Gastroesophageal sphincter (tissue), 4 donors: ENCODE results near the gene GRSF1. TPM values are rescaled to one million over a fixed set of nuclear protein-coding genes. Genes with fewer than 3 reads are reported as not detected.

Experiments
- ATAC-seq: fragments of 150-250 bp; one replicate; pipeline ENCODE4 v1.9.1; 2016; ENCODE audit warnings: mild to moderate bottlenecking, moderate library complexity
- H3K27ac ChIP-seq, 4 donors: fragments of 200-600 bp; sonication (generic) in 3 of 4; 1 replicate in 3 of 4; 2 replicates in 1 of 4; pipeline ENCODE4 v1.5.1; 2016 to 2019
- H3K27me3 ChIP-seq: fragments of 200-600 bp; sonication (generic); one replicate; pipeline ENCODE4 v1.5.1; 2019
- H3K36me3 ChIP-seq, 2 donors: fragments of 200-600 bp; sonication (generic); one replicate each; pipeline ENCODE4 v1.5.1; 2019; ENCODE audit warnings: control low read depth in 1 of 2
- H3K4me1 ChIP-seq, 3 donors: fragments of 200-600 bp; sonication (generic); 1 replicate in 2 of 3; 2 replicates in 1 of 3; pipeline ENCODE4 v1.5.1; 2016 to 2019; ENCODE audit warnings: control low read depth in 2 of 3
- H3K4me3 ChIP-seq, 2 donors: fragments of 200-600 bp; sonication (generic); one replicate each; pipeline ENCODE4 v1.5.1; 2019; ENCODE audit warnings: mild to moderate bottlenecking in 1 of 2, moderate library complexity in 1 of 2
- H3K9me3 ChIP-seq, 3 donors: fragments of 200-600 bp; sonication (generic); one replicate each; pipeline ENCODE4 v1.5.1; 2017 to 2019; ENCODE audit warnings: control low read depth in 2 of 3
- EP300 ChIP-seq: sonication (generic); formaldehyde crosslinking; IDR thresholded peaks from one replicate; pipeline ENCODE4 v1.6.1; 2017; ENCODE audit warnings: antibody characterized with exemption, mild to moderate bottlenecking
- POLR2A ChIP-seq, 2 donors: fragments of 450-650 bp; IDR thresholded peaks; one replicate each; pipeline ENCODE4 v1.6.1; 2017; ENCODE audit warnings: antibody characterized with exemption in 2 of 2, mild to moderate bottlenecking in 2 of 2, moderate library complexity in 1 of 2
- POLR2AphosphoS5 ChIP-seq: sonication (generic); formaldehyde crosslinking; IDR thresholded peaks from one replicate; pipeline ENCODE4 v1.6.1; 2017; ENCODE audit warnings: antibody characterized with exemption
- WGBS, 2 donors: methylation state at CpG; one replicate each; pipeline ENCODE4 v1.1.5; 2018; ENCODE audit warnings: low coverage in 1 of 2; 5-methylcytosine and 5-hydroxymethylcytosine counted together
- total RNA-seq, 4 donors: library from RNA; depleted of rRNA; stranded (reverse); fragments of >200 nt; gene quantifications; one replicate each; pipeline ENCODE4 v1.1.0, GENCODE V29; 2016
- TF ChIP-seq, protein P1 (sequence below), 4 experiments: fragments of 200-600 bp in 2 of 4; fragments of 450-650 bp in 2 of 4; sonication (generic) in 1 of 4; IDR thresholded peaks; one replicate each; pipeline ENCODE4 v1.5.1; 2017 to 2019; ENCODE audit warnings: antibody characterized with exemption in 4 of 4, mild to moderate bottlenecking in 2 of 4, moderate library complexity in 2 of 4

The GRSF1 gene
- total RNA-seq, 4 donors from 2014 or later = 60.7 to 73.5 (median 63.5) TPM

DNA sequence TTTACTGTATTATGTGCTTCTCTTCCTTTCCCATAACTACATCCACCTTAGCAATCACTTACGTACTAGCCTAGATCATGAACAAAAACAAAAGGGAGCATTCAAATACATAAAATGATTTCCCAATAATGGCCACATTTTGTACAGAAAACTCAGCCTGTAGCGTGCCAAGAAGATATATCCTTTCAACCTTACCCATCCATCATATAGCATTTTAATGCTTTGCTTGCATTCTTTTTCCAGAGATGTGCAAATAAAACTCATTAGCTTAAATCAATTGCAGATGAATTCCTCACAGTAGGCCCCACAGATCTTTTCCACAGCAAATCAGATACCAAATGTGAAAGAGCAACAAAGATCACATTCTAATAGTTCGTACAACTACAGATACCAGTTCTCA lies 20.8 kb downstream of the GRSF1 start:
- H3K27me3 ChIP-seq = no peaks in the 10 kb centered on the region
- H3K36me3 ChIP-seq = peaks cover 0 to 75% of the 10 kb centered on the region in 2 donors
- WGBS, 2 donors = 91 to 96% methylated on average over 3 of the region's 3 CpGs
- H3K4me3 ChIP-seq = no peak overlapping the region
- H3K27ac ChIP-seq = no peak overlapping the region
- H3K4me1 ChIP-seq = no peaks in the 10 kb centered on the region
- no peaks in the 10 kb centered on the region for H3K9me3 ChIP-seq
- ATAC-seq = no peak
- TF ChIP-seq POLR2A (IDR thresholded peaks at IDR 0.05) = no peak
- TF ChIP-seq, protein P1, sequence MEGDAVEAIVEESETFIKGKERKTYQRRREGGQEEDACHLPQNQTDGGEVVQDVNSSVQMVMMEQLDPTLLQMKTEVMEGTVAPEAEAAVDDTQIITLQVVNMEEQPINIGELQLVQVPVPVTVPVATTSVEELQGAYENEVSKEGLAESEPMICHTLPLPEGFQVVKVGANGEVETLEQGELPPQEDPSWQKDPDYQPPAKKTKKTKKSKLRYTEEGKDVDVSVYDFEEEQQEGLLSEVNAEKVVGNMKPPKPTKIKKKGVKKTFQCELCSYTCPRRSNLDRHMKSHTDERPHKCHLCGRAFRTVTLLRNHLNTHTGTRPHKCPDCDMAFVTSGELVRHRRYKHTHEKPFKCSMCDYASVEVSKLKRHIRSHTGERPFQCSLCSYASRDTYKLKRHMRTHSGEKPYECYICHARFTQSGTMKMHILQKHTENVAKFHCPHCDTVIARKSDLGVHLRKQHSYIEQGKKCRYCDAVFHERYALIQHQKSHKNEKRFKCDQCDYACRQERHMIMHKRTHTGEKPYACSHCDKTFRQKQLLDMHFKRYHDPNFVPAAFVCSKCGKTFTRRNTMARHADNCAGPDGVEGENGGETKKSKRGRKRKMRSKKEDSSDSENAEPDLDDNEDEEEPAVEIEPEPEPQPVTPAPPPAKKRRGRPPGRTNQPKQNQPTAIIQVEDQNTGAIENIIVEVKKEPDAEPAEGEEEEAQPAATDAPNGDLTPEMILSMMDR (IDR thresholded peaks at IDR 0.05) = no peak
- no peak for TF ChIP-seq EP300
- TF ChIP-seq POLR2AphosphoS5 = no peak

DNA sequence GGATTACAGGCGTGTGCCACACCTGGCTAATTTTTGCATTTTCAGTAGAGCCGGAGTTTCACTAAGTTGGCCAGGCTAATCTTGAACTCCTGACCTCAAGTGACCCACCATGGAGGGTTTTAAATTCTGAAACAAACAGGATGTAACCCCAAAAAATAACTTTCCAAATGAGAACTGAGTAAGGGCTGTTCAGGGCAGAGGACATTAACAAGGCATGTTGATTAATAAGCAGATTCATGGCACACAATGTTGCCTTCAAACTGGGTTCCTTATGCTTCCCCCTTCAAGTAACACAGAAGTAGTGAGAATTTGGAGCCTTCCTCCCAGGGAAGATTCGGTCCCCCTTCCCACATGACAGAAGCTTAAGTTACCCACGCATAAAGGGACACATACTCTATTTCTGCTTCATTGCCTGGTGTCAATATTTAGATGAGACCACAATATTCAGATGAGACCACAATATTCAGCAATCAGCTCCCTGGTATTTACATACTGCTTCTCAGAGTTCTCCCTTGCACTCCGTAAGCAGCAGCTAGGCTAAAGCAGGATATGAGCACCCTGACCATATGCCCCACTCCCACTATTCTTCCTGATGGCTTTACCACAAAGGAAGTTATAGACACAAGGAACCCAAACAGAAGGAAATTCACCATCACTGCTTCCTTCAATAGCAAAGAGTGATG lies 21.4 kb downstream of the GRSF1 start:
- WGBS, 2 donors = 97 to 100% methylated on average over 2 to 4 of the region's 5 CpGs
- TF ChIP-seq POLR2A (IDR thresholded peaks at IDR 0.05) (no peak), POLR2AphosphoS5 (no peak), EP300 (no peak)
- TF ChIP-seq, protein P1 (IDR thresholded peaks at IDR 0.05) = no peak
- H3K27me3 ChIP-seq = no peaks in the 10 kb centered on the region
- no peak for ATAC-seq
- H3K27ac ChIP-seq = no peak overlapping the region
- no peak overlapping the region for H3K4me3 ChIP-seq
- peaks cover 0 to 75% of the 10 kb centered on the region in 2 donors for H3K36me3 ChIP-seq
- no peaks in the 10 kb centered on the region for H3K4me1 ChIP-seq
- H3K9me3 ChIP-seq = no peaks in the 10 kb centered on the region

DNA sequence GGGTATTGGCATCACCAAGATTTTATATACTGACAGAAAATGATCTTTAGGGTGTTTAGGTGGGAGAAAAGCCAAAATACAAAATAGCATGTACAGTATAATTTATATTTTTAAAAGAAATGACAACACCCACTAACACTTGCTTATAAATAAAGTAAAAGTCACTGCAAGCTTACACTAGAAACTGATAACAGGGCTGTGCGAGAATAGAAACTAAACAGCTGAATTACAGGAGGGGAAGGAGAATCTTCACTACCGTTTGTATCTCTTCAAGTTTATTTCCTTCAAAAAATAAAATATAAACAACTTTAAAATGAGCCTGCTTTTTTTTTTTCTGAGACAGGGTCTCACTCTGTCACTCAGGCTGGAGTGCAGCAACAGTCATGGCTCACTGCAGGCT lies 22.8 kb downstream of the GRSF1 start:
- H3K4me3 ChIP-seq = no peak overlapping the region
- no peaks in the 10 kb centered on the region for H3K9me3 ChIP-seq
- no peak for ATAC-seq
- TF ChIP-seq, protein P1 (IDR thresholded peaks at IDR 0.05) = no peak
- TF ChIP-seq EP300 (no peak), POLR2A (IDR thresholded peaks at IDR 0.05) (no peak), POLR2AphosphoS5 (no peak)
- H3K27me3 ChIP-seq = no peaks in the 10 kb centered on the region
- no peaks in the 10 kb centered on the region for H3K4me1 ChIP-seq
- 41 to 50% methylated on average over 2 of the region's 2 CpGs for WGBS, 2 donors
- no peak overlapping the region for H3K27ac ChIP-seq
- peaks cover 0 to 61% of the 10 kb centered on the region in 2 donors for H3K36me3 ChIP-seq

- TF ChIP-seq EP300 = no peak
- TF ChIP-seq POLR2AphosphoS5 = no peak
- TF ChIP-seq POLR2A (IDR thresholded peaks at IDR 0.05) = no peak
- TF ChIP-seq, protein P1 (IDR thresholded peaks at IDR 0.05) = no peak
- ATAC-seq = no peak
- WGBS, 2 donors = 75 to 85% methylated on average over 1 of the region's 1 CpG
- Histone ChIP-seq H3K4me3 (no peak overlapping the region), H3K27me3 (no peaks in the 10 kb centered on the region), H3K27ac (no peak overlapping the region), H3K36me3 (peaks cover 0 to 45% of the 10 kb centered on the region in 2 donors), H3K9me3 (no peaks in the 10 kb centered on the region), H3K4me1 (no peaks in the 10 kb centered on the region)
These were observed 24.3 kb downstream of the GRSF1 start for GRCh38 chr4:70815370-70815769.

- Histone ChIP-seq H3K9me3 (no peaks in the 10 kb centered on the region), H3K36me3 (peaks cover 0 to 35% of the 10 kb centered on the region in 2 donors), H3K4me1 (no peaks in the 10 kb centered on the region), H3K4me3 (no peak overlapping the region), H3K27ac (no peak overlapping the region), H3K27me3 (no peaks in the 10 kb centered on the region)
- no peak for ATAC-seq
- 71 to 88% methylated on average over 1 of the region's 1 CpG for WGBS, 2 donors
- no peak for TF ChIP-seq EP300
- no peak for TF ChIP-seq POLR2A (IDR thresholded peaks at IDR 0.05)
- no peak for TF ChIP-seq POLR2AphosphoS5
- TF ChIP-seq, protein P1 (IDR thresholded peaks at IDR 0.05) = no peak
These were observed 31.5 kb downstream of the GRSF1 start for GRCh38 chr4:70808151-70808550.
